Small intestine (tissue), 7 donors: Measurements from ENCODE around the gene CCR7. TPM values are rescaled to one million over a fixed set of nuclear protein-coding genes. Genes with fewer than 3 reads are reported as not detected.

ENCODE experiments used
- DNase-seq, 2 donors: peaks; one replicate each; pipeline versions ENCODE4 v3.0.0 to v3.0.0-alpha.2; 2013
- FAIRE-seq: peaks from 2 replicates; lab custom pipeline; 2012; peaks lifted over from hg19 to GRCh38; lab: Jason Lieb, UNC
- H3K27ac ChIP-seq, 3 donors: one replicate each; pipeline ENCODE4 v1.5.1; 2013; ENCODE audit warnings: low read length in 2 of 3, mild to moderate bottlenecking in 2 of 3, control low read depth in 1 of 3, inconsistent platforms in 1 of 3, low read depth in 1 of 3, moderate library complexity in 1 of 3
- H3K27me3 ChIP-seq, 3 donors: one replicate each; pipeline ENCODE4 v1.6.1; 2013; ENCODE audit warnings: low read length in 3 of 3, inconsistent platforms in 1 of 3; ENCODE audit not compliant: control insufficient read depth in 3 of 3, insufficient read depth in 3 of 3
- H3K36me3 ChIP-seq, 3 donors: one replicate each; pipeline ENCODE4 v1.6.1; 2013; ENCODE audit warnings: low read length in 3 of 3, inconsistent platforms in 1 of 3, low read depth in 1 of 3, mild to moderate bottlenecking in 1 of 3, moderate library complexity in 1 of 3; ENCODE audit not compliant: control insufficient read depth in 3 of 3, insufficient read depth in 2 of 3
- H3K4me1 ChIP-seq, 3 donors: one replicate each; pipeline ENCODE4 v1.6.1; 2013; ENCODE audit warnings: low read length in 2 of 3, inconsistent platforms in 1 of 3, low read depth in 1 of 3, mild to moderate bottlenecking in 1 of 3, moderate library complexity in 1 of 3; ENCODE audit not compliant: control insufficient read depth in 3 of 3, insufficient read depth in 2 of 3
- H3K4me3 ChIP-seq, 3 donors: one replicate each; pipeline ENCODE4 v1.5.1; 2013; ENCODE audit warnings: low read length in 3 of 3, control low read depth in 1 of 3, inconsistent platforms in 1 of 3, low read depth in 1 of 3, mild to moderate bottlenecking in 1 of 3, moderate library complexity in 1 of 3
- H3K9me3 ChIP-seq, 2 donors: one replicate each; pipeline ENCODE4 v1.6.1; 2013; ENCODE audit warnings: low read depth in 1 of 2, low read length in 1 of 2; ENCODE audit not compliant: control insufficient read depth in 2 of 2, insufficient read depth in 1 of 2
- WGBS, 3 donors: extraction: QIAGEN DNeasy Blood & Tissue Kit; methylation state at CpG; one replicate each; pipeline ENCODE4 v1.1.7; 2013; 5-methylcytosine and 5-hydroxymethylcytosine counted together
- polyA plus RNA-seq, 4 donors: library from polyadenylated mRNA; stranded (reverse) in 3 of 4; unstranded in 1 of 4; fragments of 200-250 nt in 3 of 4; fragments of 120-200 nt in 1 of 4; gene quantifications; one replicate each; pipeline versions ENCODE4 v1.2.1 to v1.2.3, GENCODE V29; 2013
- donor health status: healthy with polysubstance abuse.
- donor health status: control.
- donor health status: control.
- donor health status: Bipolar disorder and iron deficiency.
- donor health status: healthy.

CCR7 gene
- polyA plus RNA-seq, 4 donors: 0.92 to 1.7 TPM; not detected in 2

DNA sequence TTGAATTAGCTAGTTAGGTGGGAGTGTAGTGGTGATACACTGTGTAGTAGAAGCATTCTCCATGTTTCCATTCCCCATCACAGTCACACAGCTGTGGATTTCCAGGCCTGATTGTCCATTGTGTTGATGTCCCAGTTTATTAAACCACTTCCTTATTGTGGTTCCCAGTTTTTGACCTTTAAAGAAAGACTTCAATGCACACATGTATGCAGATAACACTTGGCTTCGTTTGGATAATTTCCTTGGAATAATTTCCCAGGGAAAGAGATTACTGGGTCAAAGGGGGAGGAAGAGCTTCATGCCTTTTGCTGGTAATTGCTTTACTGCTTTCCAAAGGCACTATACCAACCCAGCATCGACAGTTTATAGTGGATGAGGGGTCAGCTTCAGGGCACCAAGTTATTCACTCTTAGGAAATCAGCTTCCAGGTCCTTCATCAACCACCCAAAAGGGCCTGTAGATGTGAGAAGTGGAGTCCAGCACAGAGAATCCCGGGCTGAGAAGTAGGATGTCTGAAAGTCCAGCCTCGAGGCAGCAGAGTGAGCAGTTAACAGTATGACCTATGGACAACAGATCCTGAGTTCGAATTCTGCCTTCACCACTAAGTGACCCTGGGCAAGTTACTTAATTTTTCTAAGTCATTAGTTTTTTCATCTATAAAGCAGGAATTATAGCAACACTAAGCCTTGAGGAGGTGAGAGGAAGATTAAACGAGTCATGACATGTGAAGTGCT is 32.6 kb downstream of the CCR7 start:
- peaks cover 0 to 2% (median 0%) of the 10 kb centered on the region in 3 donors for H3K27me3 ChIP-seq
- FAIRE-seq (no peak), DNase-seq (peak; percentile 50 to 67)
- 9 to 34% (median 20%) methylated on average over 6 of the region's 6 CpGs for WGBS, 3 donors
- H3K4me1 ChIP-seq: peaks cover 0 to 17% (median 0%) of the 10 kb centered on the region in 3 donors
- H3K9me3 ChIP-seq: no peaks in the 10 kb centered on the region
- no peaks in the 10 kb centered on the region for H3K36me3 ChIP-seq
- no peak overlapping the region for H3K4me3 ChIP-seq
- H3K27ac ChIP-seq: peak overlapping the region in 1 of 3 donors; percentile 51

GRCh38 chr17:40531051-40531991 is 34.0 kb downstream of the CCR7 start:
- FAIRE-seq (no peak), DNase-seq (no peak)
- no peaks in the 10 kb centered on the region for H3K9me3 ChIP-seq
- no peak overlapping the region for H3K4me3 ChIP-seq
- H3K27me3 ChIP-seq: peaks cover 0 to 9% (median 2%) of the 10 kb centered on the region in 3 donors
- H3K36me3 ChIP-seq: no peaks in the 10 kb centered on the region
- no peak overlapping the region for H3K27ac ChIP-seq
- peaks cover 0 to 9% (median 0%) of the 10 kb centered on the region in 3 donors for H3K4me1 ChIP-seq
- 81 to 86% (median 81%) methylated on average over 15 of the region's 15 CpGs for WGBS, 3 donors

DNA sequence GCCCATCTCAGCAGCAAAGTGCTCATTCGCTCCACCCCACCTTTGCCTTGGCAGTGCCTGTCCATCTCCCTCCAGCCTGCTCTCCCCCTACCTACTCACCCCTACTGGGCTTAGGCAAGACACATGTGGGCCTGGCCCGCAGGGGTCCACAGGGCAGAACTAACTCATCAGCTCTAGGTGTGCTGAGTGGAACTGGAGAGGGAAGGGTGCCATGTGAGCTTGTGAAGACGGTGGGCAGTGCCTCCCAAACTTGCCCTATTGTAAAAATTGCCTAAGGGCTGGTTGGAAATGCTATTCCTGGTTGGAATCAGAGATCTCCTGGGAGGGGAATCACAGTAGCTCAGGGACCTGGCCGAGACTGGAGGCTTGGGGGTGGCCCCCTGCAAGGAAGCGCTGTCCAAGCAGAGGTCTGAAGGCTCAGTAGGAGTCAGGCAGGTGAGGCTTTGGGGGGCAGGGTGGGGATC is 34.7 kb downstream of the CCR7 start:
- no peak overlapping the region for H3K27ac ChIP-seq
- no peak overlapping the region for H3K4me3 ChIP-seq
- 91 to 98% (median 94%) methylated on average over 5 of the region's 5 CpGs for WGBS, 3 donors
- H3K9me3 ChIP-seq: no peaks in the 10 kb centered on the region
- FAIRE-seq (no peak), DNase-seq (no peak)
- H3K27me3 ChIP-seq: peaks cover 0 to 9% (median 2%) of the 10 kb centered on the region in 3 donors
- no peaks in the 10 kb centered on the region for H3K36me3 ChIP-seq
- H3K4me1 ChIP-seq: peaks cover 0 to 9% (median 0%) of the 10 kb centered on the region in 3 donors

DNA sequence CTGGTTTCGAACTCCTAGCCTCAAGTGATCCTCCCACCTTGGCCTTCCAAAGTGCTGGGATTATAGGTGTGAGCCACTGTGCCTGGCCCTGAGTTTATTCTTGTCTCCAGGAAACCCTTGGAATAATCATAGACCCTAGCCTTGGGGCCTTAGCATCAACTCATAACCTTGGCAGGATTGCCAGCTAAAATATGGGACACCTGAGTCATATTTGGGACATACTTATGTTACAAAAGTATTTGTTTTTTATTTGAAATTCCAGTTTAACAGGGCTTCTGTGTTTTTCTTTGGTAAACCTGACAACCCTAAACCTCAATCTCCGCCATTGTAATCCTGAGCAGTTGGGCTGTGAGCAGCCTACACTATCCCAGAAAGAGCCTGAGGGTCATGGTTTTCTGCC is 35.3 kb downstream of the CCR7 start:
- WGBS, 3 donors: 94 to 97% (median 97%) methylated on average over 2 of the region's 2 CpGs
- Histone ChIP-seq H3K36me3 (no peaks in the 10 kb centered on the region), H3K27me3 (peaks cover 0 to 9% (median 2%) of the 10 kb centered on the region in 3 donors), H3K9me3 (no peaks in the 10 kb centered on the region), H3K4me1 (peaks cover 0 to 9% (median 0%) of the 10 kb centered on the region in 3 donors), H3K27ac (no peak overlapping the region), H3K4me3 (no peak overlapping the region)
- FAIRE-seq (no peak), DNase-seq (no peak)

GRCh38 chr17:40528692-40529417 is 36.4 kb downstream of the CCR7 start:
- 86 to 91% (median 88%) methylated on average over 10 of the region's 10 CpGs for WGBS, 3 donors
- Histone ChIP-seq H3K36me3 (no peaks in the 10 kb centered on the region), H3K4me3 (no peak overlapping the region), H3K4me1 (peaks cover 0 to 9% (median 0%) of the 10 kb centered on the region in 3 donors), H3K27ac (no peak overlapping the region), H3K9me3 (no peaks in the 10 kb centered on the region), H3K27me3 (peaks cover 0 to 9% (median 2%) of the 10 kb centered on the region in 3 donors)
- DNase-seq (no peak), FAIRE-seq (no peak)

GRCh38 chr17:40526668-40527067 is 38.6 kb downstream of the CCR7 start:
- Histone ChIP-seq H3K4me1 (no peaks in the 10 kb centered on the region), H3K36me3 (no peaks in the 10 kb centered on the region), H3K4me3 (no peak overlapping the region), H3K27ac (no peak overlapping the region), H3K9me3 (no peaks in the 10 kb centered on the region), H3K27me3 (peaks cover 0 to 15% (median 2%) of the 10 kb centered on the region in 3 donors)
- FAIRE-seq (no peak), DNase-seq (no peak)
- WGBS, 3 donors: 49 to 59% (median 54%) methylated on average over 5 of the region's 5 CpGs

GRCh38 chr17:40525294-40525693 is 40.0 kb downstream of the CCR7 start:
- DNase-seq (no peak), FAIRE-seq (no peak)
- H3K4me3 ChIP-seq: no peak overlapping the region
- no peaks in the 10 kb centered on the region for H3K4me1 ChIP-seq
- no peaks in the 10 kb centered on the region for H3K36me3 ChIP-seq
- no peak overlapping the region for H3K27ac ChIP-seq
- no peaks in the 10 kb centered on the region for H3K9me3 ChIP-seq
- WGBS, 3 donors: 97 to 98% (median 98%) methylated on average over 1 of the region's 1 CpG
- H3K27me3 ChIP-seq: peaks cover 0 to 22% (median under 1%) of the 10 kb centered on the region in 3 donors
